GM20000 (cell line): ENCODE results near the gene SGTA.

Experiments used
- DNase-seq: peaks from one replicate; pipeline ENCODE4 v3.0.0; 2012; ENCODE audit warnings: low spot score
- CTCF ChIP-seq: IDR thresholded peaks from 2 replicates; pipeline ENCODE4 v1.5.1; 2012; ENCODE audit warnings: mild to moderate bottlenecking, control low read depth; ENCODE audit errors: extremely low read depth, missing control alignments

SGTA gene

GRCh38 chr19:2726160-2726855, 56.8 kb downstream of the SGTA start:
- DNase-seq: no peak
- no peak for TF ChIP-seq CTCF

- TF ChIP-seq CTCF: no peak
- no peak for DNase-seq
Measured at GRCh38 chr19:2724148-2724557, 58.9 kb downstream of the SGTA start.

- TF ChIP-seq CTCF: no peak
- no peak for DNase-seq
Measured at GRCh38 chr19:2723747-2724146, 59.3 kb downstream of the SGTA start.

GRCh38 chr19:2723345-2723715, 59.7 kb downstream of the SGTA start:
- no peak for TF ChIP-seq CTCF

DNA sequence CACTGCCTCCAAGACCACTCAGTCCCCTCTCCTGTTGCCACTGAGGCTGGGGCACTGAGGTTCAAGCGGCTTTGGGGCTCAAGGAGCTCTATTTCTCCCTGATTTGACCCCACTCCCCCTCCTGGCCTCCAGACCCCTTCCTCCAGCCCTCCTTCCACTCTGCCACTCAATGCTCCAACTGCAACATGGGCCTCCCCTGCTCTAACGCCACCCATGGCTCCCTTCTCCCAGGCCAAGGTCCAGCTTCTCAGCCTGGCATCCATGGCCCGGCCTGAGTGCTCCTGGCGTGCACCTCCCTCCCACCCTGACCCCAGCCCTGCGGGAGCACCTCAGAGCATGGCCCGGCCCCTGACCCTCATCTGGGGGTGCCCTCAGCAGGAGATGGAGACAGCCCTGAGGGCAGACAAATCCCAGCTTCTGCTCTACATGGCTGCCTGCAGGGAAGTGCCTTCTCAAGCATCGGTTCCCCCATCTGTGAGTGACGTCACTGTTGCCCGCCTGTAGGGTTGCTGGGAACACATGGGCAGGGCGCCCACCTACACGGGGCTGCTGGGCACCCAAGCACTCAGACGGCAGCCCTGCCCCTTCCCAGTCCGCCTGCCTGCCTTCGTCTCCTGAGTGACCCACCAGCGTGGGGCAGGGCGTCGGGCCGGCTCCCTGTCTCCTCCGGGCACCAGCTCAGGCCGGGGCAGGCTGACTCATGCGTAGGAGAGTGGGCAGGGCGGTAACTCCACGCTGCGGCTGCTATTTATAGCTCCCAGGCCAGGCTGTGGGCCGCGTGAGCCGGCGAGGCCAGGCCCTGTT, 60.3 kb downstream of the SGTA start:
- TF ChIP-seq CTCF: no peak
- DNase-seq: no peak

More at GRCh38 chr19:2723345-2723715, 59.7 kb downstream of the SGTA start:
- no peak for DNase-seq

DNA sequence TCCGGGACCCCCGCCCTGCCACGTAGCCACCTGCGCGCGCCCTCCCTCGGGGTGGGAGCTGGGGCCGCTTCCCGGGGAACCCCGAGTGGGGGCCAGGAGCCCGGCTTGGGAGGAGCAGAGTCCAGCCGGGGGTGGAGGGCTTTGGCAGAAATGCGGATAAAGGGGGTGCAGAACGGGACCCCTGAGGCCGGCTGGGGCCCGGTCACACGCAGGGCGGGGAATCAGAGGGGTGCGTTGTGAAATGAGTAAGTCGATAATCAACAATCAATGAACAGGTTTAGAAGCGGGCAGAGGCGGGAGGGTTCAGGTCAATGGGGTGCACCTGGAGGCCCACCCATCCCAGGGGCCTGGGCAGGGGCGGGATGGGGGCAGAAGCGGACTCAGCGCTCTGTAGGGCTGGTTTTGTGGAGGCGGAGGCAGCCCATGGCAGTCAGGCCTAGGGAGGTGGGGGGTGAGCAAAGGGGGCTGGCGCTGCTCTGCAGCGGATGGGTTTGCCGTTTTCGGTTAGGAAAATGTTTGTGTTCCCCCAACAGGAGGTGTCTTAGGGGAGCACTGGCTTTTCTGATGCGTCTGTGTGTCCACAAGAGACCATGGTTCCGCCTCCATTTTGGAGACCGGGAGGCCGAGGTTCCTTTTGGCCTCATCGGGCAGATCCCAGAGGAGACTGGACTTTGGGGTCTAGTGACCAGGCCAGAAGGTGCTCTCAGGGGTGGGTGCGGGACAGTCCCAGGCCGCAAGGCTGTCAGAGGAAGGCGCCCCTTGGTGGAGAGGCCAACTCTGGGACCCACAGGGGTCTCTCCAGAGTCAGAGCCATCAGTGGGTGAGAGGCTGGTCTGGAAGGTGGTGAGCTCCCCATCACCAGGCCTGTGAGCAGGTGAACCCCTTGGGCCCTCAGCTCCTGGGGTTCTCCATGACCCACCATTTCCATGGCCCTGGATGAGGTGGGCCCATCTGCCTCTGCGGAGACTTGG, 61.2 kb downstream of the SGTA start:
- no peak for TF ChIP-seq CTCF
- DNase-seq: no peak
